Mucosa of descending colon (tissue), 3 donors: ENCODE measurements around the gene C1orf74. TPM values are rescaled to one million over a fixed set of nuclear protein-coding genes. Genes with fewer than 3 reads are reported as not detected.

Experiments
- ATAC-seq: fragments of 200-7000 bp; cut with Tn5 transposase; one replicate; pipeline ENCODE4 v1.9.1; 2020; ENCODE audit warnings: mild to moderate bottlenecking, moderate library complexity
- DNase-seq, 3 donors: peaks; one replicate each; pipeline ENCODE4 v3.0.0-alpha.2; 2020
- H3K36me3 ChIP-seq: fragments of 200-600 bp; one replicate; pipeline ENCODE4 v1.8.0; 2021; ENCODE audit warnings: low read depth, mild to moderate bottlenecking
- H3K4me1 ChIP-seq: fragments of 200-600 bp; one replicate; pipeline ENCODE4 v1.8.0; 2021; ENCODE audit warnings: low read depth, mild to moderate bottlenecking
- H3K4me3 ChIP-seq: fragments of 200-600 bp; one replicate; pipeline ENCODE4 v1.8.0; 2021; ENCODE audit warnings: mild to moderate bottlenecking
- H3K9me3 ChIP-seq: fragments of 200-600 bp; one replicate; pipeline ENCODE4 v1.8.0; 2021; ENCODE audit warnings: mild to moderate bottlenecking
- intact Hi-C, 2 donors: fragments of 100-400 bp; cut with DNase I in 1 of 2; cut with micrococcal nuclease in 1 of 2; formaldehyde crosslinking; loops; one replicate each; pipeline versions ENCODE4 v1.11.0 to v1.11.1; 2022; cut with DNase I, micrococcal nuclease
- total RNA-seq, 3 donors: library from RNA; stranded (reverse); fragmentation: NEBNext Ultra II Directional in 2 of 3; extraction: Animal tissue kit (Norgen Biotek cat#: 25700) in 2 of 3; gene quantifications; one replicate each; pipeline versions ENCODE4 v1.2.1 to v1.2.4, GENCODE V29; 2021 to 2023
- TF ChIP-seq, protein P1 (sequence below): fragments of 200-600 bp; IDR thresholded peaks from one replicate; pipeline ENCODE4 v1.8.0; 2022; ENCODE audit warnings: antibody characterized with exemption, mild to moderate bottlenecking
- donor health status: DM: no; HTN: no; CAD: no; lungs with moderate emphysema.
- donor health status: DM: no; HTN: no; CAD: no.
- donor health status: DM: no; HTN: yes; CAD: no.

C1orf74 gene
- total RNA-seq, 3 donors from 2014 or later: 1.9 to 3.4 (median 2.7) TPM

DNA sequence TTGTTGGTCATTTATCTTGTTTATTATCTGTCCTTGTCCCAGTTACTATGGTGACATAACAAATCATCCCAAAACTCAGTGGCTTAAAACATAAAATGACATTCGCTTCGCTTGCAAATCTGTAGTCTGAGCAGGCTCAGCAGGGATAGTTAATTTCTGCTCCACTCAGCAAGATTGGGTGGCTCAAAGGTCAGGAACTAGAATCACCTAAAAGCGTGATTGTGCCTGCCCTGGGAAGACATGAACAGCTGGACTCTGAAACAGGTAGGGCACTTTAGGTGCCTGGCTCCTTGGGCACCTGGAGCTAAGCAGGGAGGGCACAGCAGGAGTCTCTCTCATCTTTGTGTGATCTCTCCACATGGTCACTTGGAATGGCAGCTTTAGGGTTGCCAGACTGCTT, 43.2 kb downstream of the C1orf74 start:
- Histone ChIP-seq H3K9me3 (no peaks in the 10 kb centered on the region), H3K4me1 (no peaks in the 10 kb centered on the region), H3K36me3 (no peaks in the 10 kb centered on the region), H3K4me3 (no peak overlapping the region)
- no peak for DNase-seq
- no peak for ATAC-seq
- TF ChIP-seq, protein P1, sequence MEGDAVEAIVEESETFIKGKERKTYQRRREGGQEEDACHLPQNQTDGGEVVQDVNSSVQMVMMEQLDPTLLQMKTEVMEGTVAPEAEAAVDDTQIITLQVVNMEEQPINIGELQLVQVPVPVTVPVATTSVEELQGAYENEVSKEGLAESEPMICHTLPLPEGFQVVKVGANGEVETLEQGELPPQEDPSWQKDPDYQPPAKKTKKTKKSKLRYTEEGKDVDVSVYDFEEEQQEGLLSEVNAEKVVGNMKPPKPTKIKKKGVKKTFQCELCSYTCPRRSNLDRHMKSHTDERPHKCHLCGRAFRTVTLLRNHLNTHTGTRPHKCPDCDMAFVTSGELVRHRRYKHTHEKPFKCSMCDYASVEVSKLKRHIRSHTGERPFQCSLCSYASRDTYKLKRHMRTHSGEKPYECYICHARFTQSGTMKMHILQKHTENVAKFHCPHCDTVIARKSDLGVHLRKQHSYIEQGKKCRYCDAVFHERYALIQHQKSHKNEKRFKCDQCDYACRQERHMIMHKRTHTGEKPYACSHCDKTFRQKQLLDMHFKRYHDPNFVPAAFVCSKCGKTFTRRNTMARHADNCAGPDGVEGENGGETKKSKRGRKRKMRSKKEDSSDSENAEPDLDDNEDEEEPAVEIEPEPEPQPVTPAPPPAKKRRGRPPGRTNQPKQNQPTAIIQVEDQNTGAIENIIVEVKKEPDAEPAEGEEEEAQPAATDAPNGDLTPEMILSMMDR: no peak
- intact Hi-C loops: no loop called here

DNA sequence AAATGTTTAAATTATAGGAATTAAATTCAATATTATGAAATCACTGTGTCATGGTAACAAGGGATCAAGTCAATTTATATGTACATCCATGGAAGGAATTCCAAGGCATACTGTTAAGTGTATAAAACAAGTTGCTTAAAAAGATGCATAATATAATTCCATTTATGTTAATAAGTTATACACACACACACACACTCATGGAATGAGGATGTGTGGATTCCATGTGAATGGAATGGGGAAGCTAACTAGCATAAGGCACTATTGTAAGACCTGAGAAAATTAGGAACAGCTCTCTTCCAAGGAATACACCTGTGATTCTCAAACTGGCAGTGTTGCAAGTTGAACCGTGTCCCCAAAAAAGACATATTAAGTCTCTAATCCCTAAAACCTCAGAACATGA, 46.1 kb downstream of the C1orf74 start:
- intact Hi-C loops: no loop called here
- Histone ChIP-seq H3K9me3 (no peaks in the 10 kb centered on the region), H3K36me3 (no peaks in the 10 kb centered on the region), H3K4me1 (no peaks in the 10 kb centered on the region), H3K4me3 (no peak overlapping the region)
- ATAC-seq: no peak
- no peak for DNase-seq
- TF ChIP-seq, protein P1: no peak

DNA sequence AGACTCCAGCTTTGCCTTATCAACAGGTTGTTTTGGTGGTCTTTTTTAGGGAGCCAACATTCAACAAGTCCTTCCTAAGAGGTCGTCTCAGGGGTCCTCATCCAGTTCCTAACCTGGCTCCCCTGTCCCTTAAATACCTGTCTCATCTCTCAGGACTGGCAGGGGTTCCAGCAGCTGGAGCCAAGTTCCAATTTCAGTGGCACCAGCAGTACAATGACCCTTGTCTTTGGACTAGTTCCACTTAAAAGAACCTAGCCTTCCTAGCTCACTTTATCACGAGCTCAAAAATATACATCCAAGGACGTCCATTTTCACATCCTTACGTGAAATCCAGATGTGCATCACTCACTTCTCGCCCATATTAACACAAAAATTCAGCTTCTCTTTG, 47.2 kb downstream of the C1orf74 start:
- Histone ChIP-seq H3K36me3 (no peaks in the 10 kb centered on the region), H3K4me1 (no peaks in the 10 kb centered on the region), H3K9me3 (no peaks in the 10 kb centered on the region), H3K4me3 (no peak overlapping the region)
- intact Hi-C loops: no loop called here
- TF ChIP-seq, protein P1: no peak
- DNase-seq (no peak), ATAC-seq (no peak)

DNA sequence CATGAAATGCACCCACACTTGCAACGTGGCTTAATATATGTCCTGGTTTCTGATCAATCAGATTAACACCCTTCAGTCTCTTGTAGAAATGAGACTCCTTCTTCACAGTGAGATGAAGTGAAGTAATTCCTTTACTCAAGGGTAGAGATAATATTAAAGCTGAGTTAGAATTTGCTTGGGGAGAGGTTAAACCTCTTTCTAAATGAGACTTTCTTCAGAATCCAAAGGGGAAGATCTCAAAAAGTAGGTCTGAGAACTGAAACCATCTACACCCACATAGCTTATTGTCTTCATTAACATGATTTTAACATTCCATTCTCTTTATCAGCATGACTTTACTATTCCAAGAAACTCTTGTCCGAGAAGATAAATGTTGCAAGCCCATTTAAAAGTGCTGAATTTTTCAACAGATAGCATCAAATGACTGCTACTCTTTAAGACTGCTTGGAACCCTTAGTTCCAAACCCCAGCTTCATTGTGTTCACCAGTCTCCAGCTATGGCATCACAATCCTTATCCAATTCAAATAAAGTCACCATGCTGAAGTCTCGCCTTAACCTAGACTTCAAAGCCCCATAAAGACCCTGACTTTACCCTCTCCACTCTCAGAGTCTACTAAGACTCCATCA, 47.8 kb downstream of the C1orf74 start:
- TF ChIP-seq, protein P1: no peak
- DNase-seq: no peak
- ATAC-seq: no peak
- Histone ChIP-seq H3K9me3 (no peaks in the 10 kb centered on the region), H3K4me1 (no peaks in the 10 kb centered on the region), H3K36me3 (no peaks in the 10 kb centered on the region), H3K4me3 (no peak overlapping the region)
- intact Hi-C loops: no loop called here

DNA sequence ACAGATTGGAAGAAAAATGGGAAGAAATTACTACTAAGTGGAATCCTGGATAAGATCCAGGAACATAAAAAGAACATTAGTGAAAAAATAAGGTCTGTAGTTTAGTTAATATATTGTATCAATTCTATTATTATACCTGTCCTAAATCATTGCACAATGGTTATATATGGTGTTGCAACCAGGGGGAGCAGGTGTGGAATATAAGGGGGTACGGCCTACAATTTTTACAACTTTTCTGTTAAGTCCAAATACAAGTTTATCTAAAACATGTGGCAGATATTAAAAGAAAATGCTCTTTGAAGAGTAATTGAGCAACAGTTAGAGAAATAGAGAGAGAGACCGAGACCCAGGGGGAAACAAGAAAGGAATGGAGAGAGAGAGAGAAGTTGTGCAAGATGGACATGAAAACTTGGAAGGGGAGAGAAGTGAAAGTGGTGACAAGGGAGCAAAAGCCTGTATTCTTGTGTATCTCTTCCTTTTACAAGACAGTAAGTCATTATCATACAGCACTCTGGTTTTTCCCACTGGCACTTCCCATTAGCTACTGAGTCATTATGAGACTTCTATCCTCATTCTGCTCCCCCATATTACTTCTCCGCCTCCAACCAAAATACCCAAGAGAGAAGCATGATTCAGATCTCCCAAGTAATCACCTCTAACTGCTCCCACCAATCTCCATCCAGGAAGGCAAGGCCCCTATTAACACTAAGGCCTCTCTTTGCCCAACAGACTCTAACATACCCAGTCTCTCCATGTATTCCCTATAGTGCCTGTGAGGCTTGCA, 50.8 kb downstream of the C1orf74 start:
- TF ChIP-seq, protein P1: no peak
- peak; percentile 35 for ATAC-seq
- no peak overlapping the region for H3K4me3 ChIP-seq
- H3K4me1 ChIP-seq: no peaks in the 10 kb centered on the region
- intact Hi-C loops: no loop called here
- no peak for DNase-seq
- no peaks in the 10 kb centered on the region for H3K36me3 ChIP-seq
- no peaks in the 10 kb centered on the region for H3K9me3 ChIP-seq
